Smooth muscle cell (in vitro differentiated cells): Measurements from ENCODE around the gene LPAR1. TPM values are rescaled to one million over a fixed set of nuclear protein-coding genes. Genes with fewer than 3 reads are reported as not detected.

Experiments
- DNase-seq: peaks from one replicate; lab custom pipeline; 2025; ENCODE audit not compliant: unreplicated experiment; lab: John Stamatoyannopoulos, UW
- H2AFZ ChIP-seq: fragments of 200-600 bp; sonication (generic); 2 replicates; pipeline ENCODE4 v1.6.0; 2016; ENCODE audit warnings: antibody characterized with exemption, low read depth, mild to moderate bottlenecking
- H3F3A ChIP-seq: fragments of 200-600 bp; sonication (generic); 2 replicates; pipeline ENCODE4 v1.6.0; 2017; ENCODE audit warnings: antibody characterized with exemption, low read depth
- H3K27ac ChIP-seq: fragments of 200-600 bp; sonication (generic); 2 replicates; pipeline ENCODE4 v1.5.1; 2016; ENCODE audit warnings: low read depth, mild to moderate bottlenecking
- H3K27me3 ChIP-seq: fragments of 200-600 bp; sonication (generic); 2 replicates; pipeline ENCODE4 v1.6.1; 2016; ENCODE audit warnings: low read depth, mild to moderate bottlenecking
- H3K36me3 ChIP-seq: fragments of 200-600 bp; sonication (generic); 2 replicates; pipeline ENCODE4 v1.5.1; 2016; ENCODE audit warnings: low read depth
- H3K4me1 ChIP-seq: fragments of 200-600 bp; sonication (generic); 2 replicates; pipeline ENCODE4 v1.5.1; 2016; ENCODE audit warnings: low read depth
- H3K4me2 ChIP-seq: fragments of 200-600 bp; sonication (generic); 2 replicates; pipeline ENCODE4 v1.6.0; 2016; ENCODE audit warnings: mild to moderate bottlenecking
- H3K4me3 ChIP-seq: fragments of 200-600 bp; sonication (generic); 2 replicates; pipeline ENCODE4 v1.5.1; 2016; ENCODE audit warnings: mild to moderate bottlenecking
- H3K79me2 ChIP-seq: fragments of 200-600 bp; sonication (generic); 2 replicates; pipeline ENCODE4 v1.6.0; 2016; ENCODE audit warnings: low read depth, mild to moderate bottlenecking
- H3K9ac ChIP-seq: fragments of 200-600 bp; sonication (generic); 2 replicates; pipeline ENCODE4 v1.6.0; 2016; ENCODE audit warnings: low read depth
- H3K9me3 ChIP-seq: fragments of 200-600 bp; sonication (generic); replicated peaks from 2 replicates; pipeline ENCODE4 v1.5.1; 2016; ENCODE audit warnings: low read depth
- H4K20me1 ChIP-seq: fragments of 200-600 bp; sonication (generic); 2 replicates; pipeline ENCODE4 v1.6.0; 2016; ENCODE audit warnings: low read depth
- CTCF ChIP-seq: fragments of 200-600 bp; sonication (generic); IDR thresholded peaks from 2 replicates; pipeline ENCODE4 v1.5.1; 2017; ENCODE audit warnings: borderline replicate concordance, mild to moderate bottlenecking, antibody characterized with exemption; ENCODE audit not compliant: insufficient read depth, poor library complexity, severe bottlenecking
- WGBS: methylation state at CpG from one replicate; pipeline ENCODE4 v1.1.7; 2016; ENCODE audit warnings: low lambda C conversion rate; 5-methylcytosine and 5-hydroxymethylcytosine counted together
- polyA plus RNA-seq: library from polyadenylated mRNA; unstranded; fragments of >200 nt; fragmentation: Nextera tagmentation; extraction: Ambion mirVana; gene quantifications from 2 replicates; pipeline ENCODE4 v1.2.1, GENCODE V29; 2016
- total RNA-seq: library from RNA; depleted of rRNA; stranded (reverse); fragments of >200 nt; gene quantifications from 2 replicates; pipeline ENCODE4 v1.2.3, GENCODE V29; 2014

The LPAR1 gene
- total and polyA plus RNA-seq, 2 experiments from 2014 or later: 20.5 to 21.3 TPM

GRCh38 chr9:111063332-111063731 lies 25.1 kb upstream of the LPAR1 start:
- no peaks in the 10 kb centered on the region for H3K79me2 ChIP-seq
- H2AFZ ChIP-seq: no peak overlapping the region
- H4K20me1 ChIP-seq: no peaks in the 10 kb centered on the region
- no peaks in the 10 kb centered on the region for H3K9me3 ChIP-seq
- no peaks in the 10 kb centered on the region for H3K27me3 ChIP-seq
- H3F3A ChIP-seq: no peaks in the 10 kb centered on the region
- H3K4me2 ChIP-seq: no peak overlapping the region
- no peak for TF ChIP-seq CTCF
- DNase-seq: no peak
- no peaks in the 10 kb centered on the region for H3K4me1 ChIP-seq
- no peak overlapping the region for H3K9ac ChIP-seq
- H3K27ac ChIP-seq: no peak overlapping the region
- H3K36me3 ChIP-seq: no peaks in the 10 kb centered on the region
- no peak overlapping the region for H3K4me3 ChIP-seq
- WGBS: 96% methylated on average over 3 of the region's 3 CpGs

- 76% methylated on average over 3 of the region's 3 CpGs for WGBS
These were observed 19.9 kb upstream of the LPAR1 start for GRCh38 chr9:111058166-111058565.

GRCh38 chr9:111056538-111056937 lies 18.3 kb upstream of the LPAR1 start:
- Histone ChIP-seq H2AFZ (no peak overlapping the region), H3K36me3 (no peaks in the 10 kb centered on the region), H3F3A (no peaks in the 10 kb centered on the region), H4K20me1 (no peaks in the 10 kb centered on the region), H3K27me3 (no peaks in the 10 kb centered on the region), H3K9me3 (no peaks in the 10 kb centered on the region), H3K4me1 (no peaks in the 10 kb centered on the region), H3K79me2 (no peaks in the 10 kb centered on the region), H3K27ac (no peak overlapping the region), H3K4me3 (no peak overlapping the region), H3K9ac (no peak overlapping the region), H3K4me2 (no peak overlapping the region)
- WGBS: 91% methylated on average over 3 of the region's 3 CpGs
- TF ChIP-seq CTCF: no peak
- DNase-seq: no peak

More at GRCh38 chr9:111058166-111058565, 19.9 kb upstream of the LPAR1 start:
- no peak overlapping the region for H3K4me3 ChIP-seq
- no peaks in the 10 kb centered on the region for H3K4me1 ChIP-seq
- H3F3A ChIP-seq: no peaks in the 10 kb centered on the region
- H4K20me1 ChIP-seq: no peaks in the 10 kb centered on the region
- no peaks in the 10 kb centered on the region for H3K27me3 ChIP-seq
- no peak overlapping the region for H3K4me2 ChIP-seq
- H2AFZ ChIP-seq: no peak overlapping the region
- H3K9me3 ChIP-seq: no peaks in the 10 kb centered on the region
- no peak for TF ChIP-seq CTCF
- no peaks in the 10 kb centered on the region for H3K79me2 ChIP-seq
- no peak overlapping the region for H3K9ac ChIP-seq
- DNase-seq: no peak
- no peaks in the 10 kb centered on the region for H3K36me3 ChIP-seq
- H3K27ac ChIP-seq: no peak overlapping the region

- Histone ChIP-seq H4K20me1 (no peaks in the 10 kb centered on the region), H3K36me3 (no peaks in the 10 kb centered on the region), H3K4me3 (no peak overlapping the region), H3K9ac (no peak overlapping the region), H3K27ac (no peak overlapping the region), H3F3A (no peaks in the 10 kb centered on the region), H3K79me2 (no peaks in the 10 kb centered on the region), H3K4me1 (no peaks in the 10 kb centered on the region), H3K4me2 (peak overlapping the region; percentile 1), H3K9me3 (no peaks in the 10 kb centered on the region), H3K27me3 (no peaks in the 10 kb centered on the region), H2AFZ (peak overlapping the region; percentile 39)
- no peak for TF ChIP-seq CTCF
- 61% methylated on average over 2 of the region's 2 CpGs for WGBS
- no peak for DNase-seq
These were observed 14.5 kb upstream of the LPAR1 start for GRCh38 chr9:111052791-111053190.
